Right forelimb (tissue), 1 donor: Measurements from ENCODE around the gene KTN1.

Source experiments
- DNase-seq: peaks from one replicate; pipeline ENCODE4 v3.0.0-alpha.2; 2018

KTN1 gene

DNA sequence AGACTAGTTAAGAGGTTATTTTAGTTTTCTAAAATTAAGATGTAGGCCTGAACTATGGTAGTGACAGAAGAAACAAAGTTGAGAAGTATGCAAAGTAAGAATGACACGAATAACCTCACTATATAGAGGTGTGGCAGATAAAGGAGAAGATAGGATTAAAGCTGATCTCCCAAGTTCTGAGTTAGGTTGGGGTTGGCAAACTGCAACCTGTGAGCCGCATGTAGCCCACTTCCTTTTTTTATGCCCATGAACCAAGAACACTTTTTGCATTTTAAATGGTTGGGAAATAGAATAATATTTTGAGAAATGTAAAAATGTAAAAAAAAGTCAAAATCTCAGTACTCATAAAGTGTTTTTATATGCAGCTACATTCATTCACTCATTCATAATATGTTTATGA lies 34.3 kb downstream of the KTN1 start:
- no peak for DNase-seq

GRCh38 chr14:55620277-55620676 lies 40.3 kb downstream of the KTN1 start:
- no peak for DNase-seq

- DNase-seq: no peak
Observed at GRCh38 chr14:55620981-55621380, 41.0 kb downstream of the KTN1 start.

GRCh38 chr14:55621391-55621790 lies 41.4 kb downstream of the KTN1 start:
- no peak for DNase-seq

GRCh38 chr14:55624913-55625312 lies 44.9 kb downstream of the KTN1 start:
- DNase-seq: no peak

DNA sequence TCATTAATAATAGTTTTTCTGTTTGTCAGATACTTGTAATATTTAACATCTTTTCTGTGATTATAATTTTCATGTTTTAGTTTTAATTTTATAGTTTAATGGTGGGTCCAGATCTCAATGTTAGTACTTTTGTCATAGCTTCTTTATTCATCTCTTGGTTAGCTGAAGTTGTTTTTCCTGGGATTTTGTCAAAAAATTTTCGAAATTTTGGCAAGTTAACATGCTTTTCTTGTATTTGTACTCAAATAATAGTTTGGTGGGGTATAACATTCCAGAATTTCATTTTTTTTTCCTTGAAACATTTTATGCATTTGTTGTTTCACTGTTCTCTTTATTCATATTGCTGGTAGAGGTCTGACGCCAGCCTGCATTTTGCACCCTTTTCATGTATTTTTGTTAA lies 45.5 kb downstream of the KTN1 start:
- no peak for DNase-seq

- no peak for DNase-seq
Observed at GRCh38 chr14:55626131-55626530, 46.1 kb downstream of the KTN1 start.

DNA sequence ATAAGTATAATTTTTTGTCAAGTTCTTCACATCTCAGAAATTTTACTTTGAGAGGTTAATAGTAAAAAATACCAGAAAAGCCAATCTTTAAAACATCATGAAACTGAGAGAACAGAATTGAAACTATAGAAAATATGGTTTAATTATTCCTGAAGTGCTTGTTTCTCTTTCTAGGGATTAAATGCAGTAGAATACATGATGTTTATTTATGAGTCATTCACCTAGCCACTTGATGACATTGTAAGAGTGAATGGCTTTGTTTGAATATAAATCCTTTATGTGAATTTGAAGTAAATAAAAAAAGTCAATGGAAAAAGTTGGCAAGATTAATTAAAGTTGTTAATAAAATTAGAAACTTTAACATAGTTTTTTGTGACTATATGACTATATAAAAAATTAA lies 48.4 kb downstream of the KTN1 start:
- DNase-seq: no peak

DNA sequence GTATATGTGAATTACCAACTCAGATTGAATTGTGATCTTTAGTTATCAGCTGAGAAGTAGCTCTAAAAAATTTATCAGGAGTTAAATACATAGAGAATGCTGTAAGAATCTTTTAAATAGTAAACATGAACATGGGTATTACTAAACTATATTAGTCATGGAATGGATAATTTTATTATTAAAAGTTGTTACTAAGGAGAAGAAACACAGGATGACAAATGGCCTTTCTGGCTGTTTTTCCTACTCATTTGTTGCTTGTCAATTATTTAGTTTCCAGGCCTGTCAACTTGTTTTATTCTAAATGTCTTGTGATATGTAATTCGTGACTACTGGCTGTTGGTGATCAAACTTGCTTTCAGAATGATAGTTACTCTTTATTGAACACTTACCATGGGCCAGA lies 58.7 kb downstream of the KTN1 start:
- no peak for DNase-seq

DNA sequence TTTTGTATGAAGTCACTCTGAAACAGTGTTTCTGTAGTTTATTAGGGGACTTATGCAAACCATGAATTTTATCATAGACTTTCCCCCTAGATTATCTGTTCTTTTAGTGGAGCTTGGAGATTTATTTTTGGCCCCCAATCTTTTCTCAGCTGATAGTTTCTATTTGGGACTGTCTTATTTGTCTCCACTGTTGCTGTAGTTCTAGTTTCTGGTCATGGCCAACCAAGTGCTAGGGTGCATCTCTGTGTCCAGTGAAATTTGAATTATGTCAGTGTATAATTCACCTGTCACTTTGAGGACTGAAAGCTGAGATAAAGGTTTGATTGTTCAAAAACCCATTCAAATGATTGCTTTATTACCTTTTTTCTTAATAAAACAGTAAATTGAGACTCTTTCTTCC lies 61.3 kb downstream of the KTN1 start:
- no peak for DNase-seq

DNA sequence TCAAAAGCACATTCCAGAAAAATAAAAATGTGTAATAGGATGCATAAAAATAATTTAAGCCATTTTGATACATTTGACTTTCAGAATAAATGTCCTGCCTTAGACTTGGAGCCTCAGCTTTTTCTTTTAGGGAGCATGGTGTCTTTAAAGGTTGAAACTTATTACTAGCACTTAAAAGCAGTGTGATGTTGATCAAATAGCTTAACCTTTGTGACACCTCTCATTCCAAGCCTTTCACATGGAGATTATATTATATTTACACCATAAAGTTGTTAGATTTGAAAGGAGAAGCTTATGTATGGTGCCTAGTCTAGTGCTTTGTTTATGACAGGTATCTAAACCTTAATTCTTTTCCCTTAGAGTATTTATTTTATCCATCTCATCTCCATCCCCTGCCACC lies 61.9 kb downstream of the KTN1 start:
- DNase-seq: no peak

DNA sequence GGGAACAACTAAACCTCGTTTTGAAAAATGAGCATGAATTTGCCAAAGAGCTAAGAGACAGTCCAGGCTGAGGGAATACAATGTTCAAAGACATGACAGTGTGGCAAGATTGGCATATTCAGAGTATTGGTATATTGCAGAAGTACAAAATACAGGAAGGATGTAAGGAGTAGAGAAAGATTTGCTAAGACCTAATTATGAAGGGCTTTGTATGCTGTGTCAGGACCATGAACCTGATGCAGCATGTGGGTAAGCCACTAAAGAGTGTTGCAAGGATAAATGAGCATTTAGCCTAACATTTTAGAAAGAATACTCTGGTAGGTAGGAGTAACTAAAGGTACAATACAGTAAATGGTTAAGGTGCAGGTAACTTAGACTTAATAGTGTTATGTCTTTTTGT lies 65.1 kb downstream of the KTN1 start:
- no peak for DNase-seq

DNA sequence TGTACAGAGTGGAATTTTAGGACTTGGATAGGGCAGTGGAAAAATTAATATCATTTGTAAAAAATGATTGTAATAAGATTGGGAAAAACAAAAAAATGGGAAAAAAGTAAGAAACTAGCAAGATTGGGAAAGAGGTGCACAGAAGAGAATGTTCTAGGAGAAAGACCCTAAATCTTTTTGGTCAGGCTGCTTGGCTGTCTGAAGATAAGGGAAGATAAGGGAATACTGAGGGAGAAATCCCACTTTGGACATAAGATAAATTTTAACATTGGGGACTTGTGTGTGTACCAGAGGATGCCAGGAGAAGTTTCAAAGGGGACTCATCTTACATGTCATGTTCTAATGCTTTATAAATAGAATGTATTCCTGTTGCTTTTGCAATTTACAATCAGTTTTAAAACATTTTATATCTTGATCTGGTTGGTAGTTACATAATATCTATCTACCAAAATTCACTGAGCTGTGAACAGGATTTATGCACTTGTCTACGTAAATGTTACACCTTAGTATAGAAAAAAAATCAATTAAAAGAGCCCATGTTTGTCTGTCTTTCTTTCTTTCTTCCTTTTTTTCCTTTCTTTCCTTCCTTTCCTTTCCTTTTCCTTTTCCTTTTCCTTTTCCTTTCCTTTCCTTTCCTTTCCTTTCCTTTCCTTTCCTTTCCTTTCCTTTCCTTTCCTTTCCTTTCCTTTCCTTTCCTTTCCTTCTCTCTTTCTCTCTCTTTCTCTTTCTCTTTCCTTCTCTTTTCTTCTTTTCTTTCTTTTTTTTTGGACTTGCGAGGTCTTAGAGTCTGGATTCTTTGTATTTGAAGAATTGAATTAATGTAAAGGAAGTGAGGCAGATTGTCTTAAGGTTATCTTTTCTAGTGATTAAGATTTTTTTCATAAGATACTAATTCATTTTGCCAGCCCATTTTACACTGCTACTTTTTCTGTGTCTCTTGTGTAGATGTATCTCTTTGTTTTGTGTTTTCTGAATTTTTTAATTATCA lies 66.1 kb downstream of the KTN1 start:
- no peak for DNase-seq

GRCh38 chr14:55650992-55651391 lies 71.0 kb downstream of the KTN1 start:
- no peak for DNase-seq

GRCh38 chr14:55654243-55654642 lies 74.2 kb downstream of the KTN1 start:
- no peak for DNase-seq

DNA sequence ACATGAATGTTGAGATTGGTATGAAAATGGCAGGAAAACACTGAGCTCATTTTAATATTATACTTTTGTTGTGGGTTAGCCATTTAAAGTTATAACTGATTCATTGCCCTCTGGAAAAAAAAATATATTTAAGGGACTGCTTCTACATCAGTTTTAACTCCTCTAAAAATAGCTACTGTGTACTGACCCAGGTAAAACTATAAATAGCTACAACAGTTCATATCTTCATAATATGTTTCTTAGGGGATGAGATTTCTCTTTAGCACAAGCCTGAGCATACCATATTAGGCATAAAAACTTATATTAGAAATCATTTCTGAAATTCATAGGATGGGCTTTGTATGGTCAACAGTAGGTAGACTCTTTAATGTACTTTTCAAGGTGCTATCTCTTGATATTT lies 81.0 kb downstream of the KTN1 start:
- no peak for DNase-seq

- no peak for DNase-seq
Observed at GRCh38 chr14:55662752-55663151, 82.7 kb downstream of the KTN1 start.

DNA sequence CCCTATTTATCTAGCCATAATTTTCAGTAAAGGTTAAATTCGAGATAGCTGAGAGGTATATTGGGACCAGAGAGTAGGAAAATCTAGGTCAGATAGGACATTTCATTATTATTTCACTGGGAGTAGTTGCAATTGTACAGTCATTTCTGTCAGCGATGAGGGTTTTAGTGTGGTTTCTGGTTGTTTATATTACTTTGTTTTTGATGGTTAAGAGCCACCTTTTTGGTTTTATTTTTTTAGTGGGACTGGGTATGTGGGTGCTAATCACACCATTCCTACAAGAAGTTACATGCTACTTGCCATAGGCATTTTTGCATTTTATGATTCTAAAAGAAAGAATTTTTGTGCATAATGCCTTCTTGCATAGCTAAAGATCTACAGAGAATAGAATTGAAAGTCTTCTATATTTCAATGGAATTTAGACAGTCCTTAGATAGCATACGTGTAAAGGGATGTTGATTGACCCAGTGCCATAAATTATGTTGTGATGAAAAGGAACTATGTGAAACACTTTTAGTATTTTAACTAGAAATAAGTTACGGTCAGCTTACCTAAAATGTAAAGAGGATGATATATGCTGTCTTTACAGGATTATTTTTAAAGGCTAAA lies 85.2 kb downstream of the KTN1 start:
- DNase-seq: no peak

DNA sequence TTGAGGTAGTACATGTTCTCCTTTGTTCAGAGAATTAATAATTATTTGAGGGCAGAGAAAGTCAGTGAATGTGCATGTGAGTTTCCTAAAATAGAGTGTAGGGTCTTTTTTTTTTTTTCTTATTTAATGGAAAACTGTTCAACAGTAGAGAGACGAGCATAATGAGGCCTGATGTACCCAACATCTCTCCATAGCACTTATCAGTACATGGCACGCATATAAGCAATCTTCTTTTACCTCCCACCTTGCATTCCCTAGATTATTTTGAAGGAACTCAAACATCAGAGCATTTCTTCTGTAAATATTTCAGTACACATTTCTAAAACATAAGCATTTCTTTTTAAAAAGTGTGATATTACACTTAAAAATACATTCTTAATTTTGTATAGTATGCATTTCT lies 87.8 kb downstream of the KTN1 start:
- DNase-seq: no peak

DNA sequence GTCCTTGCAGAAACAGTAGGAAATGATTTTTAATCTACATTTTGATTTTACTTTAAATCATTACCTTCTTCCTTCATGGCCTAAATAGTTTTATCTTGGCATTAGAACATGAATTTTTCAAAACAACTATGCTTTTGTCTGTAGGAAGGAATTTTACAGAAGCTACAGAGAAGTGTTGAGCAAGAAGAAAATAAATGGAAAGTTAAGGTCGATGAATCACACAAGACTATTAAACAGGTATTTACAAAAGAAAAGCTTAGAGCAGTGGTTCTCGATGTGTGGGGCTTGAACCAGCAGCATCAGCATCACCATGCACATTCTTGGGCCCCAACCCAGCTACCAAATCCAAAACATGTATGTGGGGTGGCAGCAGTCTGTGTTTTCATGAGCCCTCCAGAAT lies 91.6 kb downstream of the KTN1 start:
- no peak for DNase-seq

DNA sequence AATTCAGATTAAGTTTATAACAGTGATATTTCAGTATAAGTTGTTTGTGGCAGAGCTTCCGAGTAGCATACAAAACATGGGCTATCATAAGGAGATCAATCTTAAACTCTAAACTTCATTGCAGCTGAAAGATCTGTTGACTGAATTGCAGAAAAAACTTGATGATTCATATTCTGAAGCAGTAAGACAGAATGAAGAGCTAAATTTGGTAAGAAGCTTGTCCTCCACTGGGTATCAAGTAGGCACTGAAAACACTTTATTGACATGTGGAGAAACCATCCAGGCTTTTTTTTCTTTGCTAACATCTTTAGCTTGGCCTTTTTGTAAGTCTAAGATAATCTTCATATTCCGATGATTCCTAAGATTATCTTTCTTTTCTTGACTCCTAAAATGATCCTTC lies 93.0 kb downstream of the KTN1 start:
- DNase-seq: no peak

DNA sequence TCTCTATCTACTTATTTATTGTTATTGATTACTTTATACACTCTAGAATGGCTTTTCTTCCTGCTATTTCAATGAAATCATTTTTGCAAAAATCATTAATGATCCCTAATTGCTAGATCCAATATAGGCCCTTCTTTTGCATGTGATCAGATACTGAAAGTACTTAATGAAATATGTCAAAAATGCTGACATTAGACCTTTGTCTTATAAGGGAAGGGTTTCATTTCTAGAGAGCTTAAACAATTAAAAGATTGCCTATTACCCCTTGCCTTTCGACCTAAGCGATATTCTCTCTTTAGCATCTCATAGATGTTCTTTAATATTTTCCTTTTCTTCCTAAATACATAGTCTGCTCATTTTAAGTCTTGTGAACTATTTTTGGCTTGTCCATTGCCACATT lies 101.1 kb downstream of the KTN1 start:
- DNase-seq: no peak

DNA sequence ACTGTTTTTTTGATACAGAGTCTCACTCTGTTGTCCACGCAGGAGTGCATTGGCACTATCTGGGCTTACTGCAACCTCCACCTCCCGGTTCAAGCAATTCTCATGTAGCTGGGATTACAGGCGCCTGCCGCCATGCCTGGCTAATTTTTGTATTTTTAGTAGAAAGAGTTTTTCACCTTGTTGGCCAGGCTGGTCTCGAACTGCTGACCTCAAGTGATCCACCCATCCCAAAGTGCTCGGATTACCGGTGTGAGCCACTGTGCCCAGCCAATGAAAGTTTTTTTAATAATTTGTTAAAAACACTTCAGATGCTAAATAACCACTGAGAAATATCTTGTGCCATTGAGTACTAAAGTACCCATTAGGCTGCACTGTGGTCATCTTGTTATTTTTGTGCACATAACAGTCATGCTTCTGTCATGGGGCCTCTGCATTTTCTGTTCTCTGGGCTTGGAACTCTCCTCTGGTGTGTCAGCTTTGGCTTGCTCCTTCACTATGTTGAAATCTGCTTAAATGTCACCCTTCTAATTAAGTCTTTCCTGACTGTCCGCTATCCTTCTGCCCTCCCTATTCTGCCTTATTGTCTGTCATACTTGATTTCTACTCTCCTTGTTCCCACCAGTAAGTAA lies 105.1 kb downstream of the KTN1 start:
- DNase-seq: no peak

DNA sequence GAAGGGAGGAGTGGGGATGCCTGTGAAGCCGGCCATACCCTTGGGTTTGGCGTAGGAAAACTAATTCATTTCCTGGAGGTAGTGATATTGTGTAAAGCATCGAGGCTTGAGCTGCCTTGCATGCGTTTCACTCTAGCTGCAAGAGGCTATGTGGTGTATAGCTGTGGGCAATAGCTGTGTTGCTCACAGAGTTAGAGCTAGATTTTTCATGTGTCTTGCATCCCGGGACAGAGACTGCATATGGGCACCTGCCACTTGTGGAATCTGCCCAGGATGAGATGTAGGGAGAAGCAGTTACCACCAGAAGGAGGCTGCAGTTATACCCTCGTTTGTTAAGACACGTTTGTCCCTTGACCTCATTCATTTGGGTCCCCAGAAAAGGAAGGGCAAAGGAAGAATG lies 106.7 kb downstream of the KTN1 start:
- DNase-seq: no peak
